SK-MEL-5 (cell line): Measurements from ENCODE around the gene TRMT2B. TPM values are rescaled to one million over a fixed set of nuclear protein-coding genes. Genes with fewer than 3 reads are reported as not detected.

Experiments
- DNase-seq: peaks from one replicate; pipeline ENCODE4 v3.0.0-alpha.2; 2016; ENCODE audit warnings: low read depth, low spot score
- in situ Hi-C: cut with HindIII; loops from 2 replicates; pipeline ENCODE4 v1.10.0; 2016; ENCODE audit warnings: low sequenced_read_pairs, high pct_unique_total_duplicates, low pct_unique_long_range_greater_than_20kb
- total RNA-seq: library from RNA; depleted of rRNA; stranded (reverse); fragments of >200 nt; shearing (Covaris generic); gene quantifications from 2 replicates; pipeline ENCODE4 v1.2.3, GENCODE V29; 2014; rRNA removed

The TRMT2B gene
- total RNA-seq, 1 experiment from 2014 or later: 10.2 TPM

DNA sequence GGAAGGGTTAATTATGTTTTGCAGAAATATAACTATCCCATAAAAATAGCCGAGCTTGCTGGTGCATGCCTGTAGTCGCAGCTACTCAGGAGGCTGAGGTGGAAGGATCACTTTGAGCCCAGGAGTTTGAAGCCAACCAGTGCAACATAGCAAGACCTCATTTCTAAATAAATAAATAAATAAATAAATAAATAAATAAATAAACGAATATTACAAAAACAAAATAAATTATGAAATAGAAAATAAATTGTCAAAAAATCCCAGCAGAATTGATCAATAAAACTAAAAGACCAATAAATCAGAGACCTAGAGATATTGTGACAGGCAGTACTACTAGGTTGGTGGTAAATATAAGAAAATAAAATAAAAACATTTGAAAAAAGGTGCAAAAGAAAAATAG is 89.1 kb downstream of the TRMT2B start:
- in situ Hi-C loops: no loop called here
- DNase-seq: no peak

Other genes with a start within 250 kb of the TRMT2B start
- 29.7 and 30.0 TPM in 2 replicates for gene CSTF2, start 231.7 kb downstream of the TRMT2B start, total RNA-seq
- not detected in 2 replicates for gene NOX1, start 177.8 kb downstream of the TRMT2B start, total RNA-seq
- gene XKRX, start 123.2 kb downstream of the TRMT2B start, total RNA-seq: not detected in 2 replicates
- not detected in 2 replicates for gene ARL13A, start 82.4 kb downstream of the TRMT2B start, total RNA-seq
- not detected in 2 replicates for gene TMEM35A, start 26.8 kb upstream of the TRMT2B start, total RNA-seq
- gene CENPI, start 46.1 kb upstream of the TRMT2B start, total RNA-seq: 19.6 and 20.8 TPM in 2 replicates
- 0.08 TPM in 2 replicates for gene DRP2, start 167.7 kb upstream of the TRMT2B start, total RNA-seq
- gene TAF7L, start 239.2 kb upstream of the TRMT2B start, total RNA-seq: 1.1 and 3.0 TPM in 2 replicates